CD4-positive, alpha-beta T cell treated with Interleukin-2 at 100 ng/mL for 4 hours (primary cell): ENCODE results near the gene RRP1.

Experiments used
- DNase-seq: peaks from one replicate; pipeline ENCODE4 v3.0.0-alpha.2; 2020; ENCODE audit warnings: low spot score

RRP1 gene

DNA sequence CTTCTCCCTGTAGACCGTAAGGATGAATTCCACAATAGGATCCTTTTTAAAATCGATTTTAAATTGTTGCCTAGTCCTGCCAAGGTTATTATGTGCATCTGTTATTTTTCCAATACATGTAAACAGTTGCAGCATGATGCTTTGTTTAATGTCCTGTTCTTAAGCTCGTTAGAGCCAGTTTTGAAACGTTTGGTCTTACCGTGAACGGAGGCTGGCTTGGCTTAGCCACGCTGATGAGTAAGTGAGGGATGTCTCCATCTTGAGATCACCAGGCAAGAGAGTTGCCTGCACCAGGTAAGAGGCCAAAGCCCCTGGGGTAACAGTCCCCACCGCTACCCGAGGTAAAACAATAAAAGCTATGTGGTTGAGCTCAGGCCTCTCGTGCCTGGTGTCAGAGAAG lies 30.6 kb upstream of the RRP1 start:
- no peak for DNase-seq

- DNase-seq: no peak
These were observed 29.7 kb upstream of the RRP1 start for GRCh38 chr21:43759651-43760050.

DNA sequence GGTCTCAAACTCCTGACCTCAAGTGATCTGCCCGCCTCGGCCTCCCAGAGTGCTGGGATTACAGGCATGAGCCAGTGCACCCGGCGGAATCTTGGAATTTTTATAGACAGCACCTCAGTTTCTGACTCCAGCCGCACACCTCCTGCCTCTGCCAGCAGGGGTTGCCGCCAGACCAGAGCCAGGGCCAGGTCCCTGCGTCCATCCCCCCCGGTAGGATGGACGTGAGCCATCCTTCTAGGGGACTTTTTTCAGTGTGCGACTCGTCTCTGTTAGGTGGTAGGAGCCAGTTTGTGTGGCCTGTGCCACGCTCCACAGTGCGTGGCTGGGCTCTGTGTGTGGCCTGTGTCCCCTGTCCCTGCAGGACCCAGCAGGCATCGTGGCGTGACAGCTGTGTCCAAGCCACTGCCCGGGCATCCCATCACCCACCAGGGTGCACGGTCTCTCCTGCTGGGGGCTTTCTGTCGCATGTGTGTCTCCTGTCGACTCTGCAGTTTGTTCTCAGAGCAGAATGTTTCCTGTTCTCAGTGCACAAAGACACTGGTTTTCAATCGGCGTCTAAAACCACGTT lies 28.9 kb upstream of the RRP1 start:
- DNase-seq: no peak

GRCh38 chr21:43761886-43762285 lies 27.5 kb upstream of the RRP1 start:
- no peak for DNase-seq

GRCh38 chr21:43762303-43763128 lies 26.9 kb upstream of the RRP1 start:
- no peak for DNase-seq

DNA sequence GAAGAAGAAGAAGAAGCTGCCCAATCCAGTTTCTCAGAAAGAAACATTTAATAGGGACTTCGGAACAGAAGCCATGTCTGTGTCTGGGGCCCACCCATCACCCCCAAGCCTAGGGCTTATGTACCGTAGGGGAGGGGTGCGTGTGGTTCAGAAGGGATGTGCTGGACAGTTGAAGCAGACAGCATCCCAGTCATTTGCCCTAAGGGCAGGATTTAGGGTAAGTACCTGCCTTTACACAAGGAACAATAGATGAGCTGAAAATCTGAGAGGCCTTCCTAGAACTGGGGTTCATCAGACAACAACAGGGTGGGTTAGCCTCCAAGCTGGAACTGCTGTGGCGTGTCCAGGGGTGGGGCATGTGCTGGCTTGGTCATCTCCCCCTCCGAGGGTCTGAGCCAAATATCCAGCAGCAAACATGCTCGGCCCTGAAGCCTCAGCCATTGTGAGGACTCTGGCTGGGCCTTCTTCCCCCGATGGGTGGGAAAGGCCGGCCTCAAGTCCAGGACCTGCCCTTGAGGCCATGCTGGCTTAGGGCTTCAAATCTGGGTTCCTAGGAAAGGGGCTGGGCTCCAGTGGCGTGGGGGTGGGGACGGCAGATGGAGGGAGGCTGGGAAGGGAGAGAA lies 25.4 kb upstream of the RRP1 start:
- DNase-seq: no peak

- no peak for DNase-seq
These were observed 24.5 kb upstream of the RRP1 start for GRCh38 chr21:43764576-43765495.

- DNase-seq: no peak
These were observed 22.5 kb upstream of the RRP1 start for GRCh38 chr21:43766734-43767497.

DNA sequence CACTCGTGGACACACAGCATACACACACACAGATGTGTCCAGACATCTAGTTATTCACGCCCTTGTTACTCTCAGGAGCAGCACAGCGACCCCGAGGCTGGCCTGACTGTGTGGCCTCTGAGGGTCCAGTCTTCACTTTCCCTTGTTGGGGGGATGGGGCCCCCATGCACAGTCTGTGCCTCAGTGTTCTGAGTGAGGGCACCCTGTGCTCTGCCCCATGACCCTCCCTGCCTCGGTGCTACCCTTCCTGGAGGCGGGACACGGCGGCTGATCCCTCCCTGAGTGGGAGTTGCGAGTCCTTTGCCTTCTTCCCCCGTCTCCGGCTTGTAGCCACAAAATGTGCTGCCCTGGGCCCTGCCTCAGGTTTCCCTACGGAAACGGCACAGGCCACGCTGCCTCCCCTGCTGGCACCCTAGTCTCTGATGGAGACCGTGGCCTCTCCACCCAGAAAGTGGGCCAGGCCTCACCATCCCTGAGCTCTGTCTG lies 21.8 kb upstream of the RRP1 start:
- DNase-seq: no peak

GRCh38 chr21:43767984-43768867 lies 21.2 kb upstream of the RRP1 start:
- no peak for DNase-seq

DNA sequence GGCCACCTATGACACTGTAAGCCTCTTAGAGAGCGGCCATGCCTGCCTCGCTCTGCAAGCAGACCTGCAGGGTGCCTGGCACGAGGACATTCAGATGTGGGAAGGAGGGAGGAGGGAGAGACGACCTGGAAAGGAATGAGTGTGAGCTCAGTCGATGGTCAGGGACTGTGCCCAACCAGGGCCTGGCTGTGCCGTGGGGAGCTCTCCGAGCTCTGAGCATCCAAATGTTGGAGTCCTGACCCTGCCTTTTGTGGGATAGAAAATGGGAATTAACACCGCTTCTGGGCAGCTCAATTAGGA lies 20.6 kb upstream of the RRP1 start:
- no peak for DNase-seq

- DNase-seq: no peak
These were observed 19.9 kb upstream of the RRP1 start for GRCh38 chr21:43769325-43769958.

DNA sequence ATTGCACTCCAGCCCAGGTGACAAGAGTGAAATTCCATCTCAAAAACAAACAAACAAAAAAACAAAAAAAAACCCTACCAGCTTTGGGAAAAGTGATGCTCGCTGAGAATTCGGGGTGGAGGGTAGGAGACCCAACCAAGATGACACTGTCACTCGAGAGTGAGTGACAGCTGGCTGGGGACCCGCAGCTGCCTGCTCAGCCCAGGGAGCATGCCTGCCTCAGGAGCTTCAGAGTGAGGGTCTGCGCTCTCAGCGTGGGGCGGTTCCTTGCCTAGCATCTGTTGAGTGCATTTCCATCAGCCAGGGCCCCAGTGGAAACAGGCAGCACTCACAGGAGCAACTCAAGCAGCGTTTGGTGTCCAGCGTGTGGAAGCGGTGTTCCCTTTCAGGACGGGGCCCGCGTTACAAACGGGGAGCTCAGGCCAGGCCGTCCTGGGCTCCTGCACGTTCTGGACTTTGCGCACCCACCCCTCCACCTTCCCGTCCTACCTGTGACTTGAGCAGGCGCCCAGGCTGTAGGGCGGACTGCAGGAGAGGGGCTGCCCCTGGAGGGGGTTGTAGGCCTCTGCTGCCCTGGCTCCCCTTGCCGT lies 19.2 kb upstream of the RRP1 start:
- no peak for DNase-seq

DNA sequence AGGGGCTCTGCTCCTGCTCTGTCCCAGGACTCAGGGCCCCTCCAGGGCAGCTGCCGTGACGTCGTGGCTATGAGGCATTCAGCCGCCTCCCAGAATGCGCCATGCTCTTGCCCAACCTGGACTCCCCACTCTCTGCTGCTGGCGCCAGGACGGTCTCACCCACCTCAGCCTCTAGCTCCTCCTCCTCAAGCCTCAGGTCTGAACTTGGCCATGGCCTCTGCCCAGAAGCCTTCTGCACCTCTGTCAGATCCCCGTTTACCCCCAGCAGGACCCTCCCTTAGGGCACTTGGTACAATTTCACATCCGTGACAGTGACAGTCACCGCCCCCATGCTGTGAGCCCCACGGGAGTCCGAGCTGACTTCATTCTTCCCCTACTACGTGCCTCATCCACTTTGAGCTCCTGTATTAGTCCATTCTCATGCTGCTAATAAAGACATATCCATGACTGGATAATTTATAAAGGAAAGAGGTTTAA lies 18.1 kb upstream of the RRP1 start:
- DNase-seq: no peak

DNA sequence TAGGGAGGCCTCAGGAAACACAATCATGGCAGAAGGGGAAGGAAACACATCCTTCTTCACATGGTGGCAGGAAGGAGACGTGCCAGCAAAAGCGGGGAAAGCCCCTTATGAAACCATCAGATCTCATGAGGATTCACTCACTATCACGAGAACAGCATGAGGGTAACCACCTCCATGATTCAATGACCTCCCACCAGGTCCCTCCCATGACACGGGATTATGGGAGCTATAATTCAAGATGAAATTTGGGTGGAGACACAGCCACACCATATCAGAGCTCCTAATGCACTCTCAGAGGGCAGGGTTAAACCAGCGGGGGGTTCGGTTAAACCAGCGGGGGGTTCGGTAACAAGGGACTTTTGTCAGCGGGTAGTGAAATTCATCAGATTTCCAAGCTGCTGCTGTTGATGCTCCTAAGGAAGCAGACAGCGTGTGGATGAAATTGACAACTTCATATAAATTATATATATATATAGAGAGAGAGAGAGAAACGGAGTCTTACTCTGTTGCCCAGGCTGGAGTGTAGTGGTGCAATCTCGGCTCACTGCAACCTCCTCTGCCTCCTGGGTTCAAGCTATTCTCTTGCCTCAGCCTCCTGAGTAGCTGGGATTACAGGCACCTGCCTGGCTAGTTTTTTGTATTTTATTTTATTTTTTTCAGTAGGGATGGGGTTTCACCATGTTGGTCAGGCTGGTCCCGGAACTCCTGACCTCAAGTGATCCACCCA lies 17.5 kb upstream of the RRP1 start:
- DNase-seq: no peak

GRCh38 chr21:43772425-43772821 lies 17.0 kb upstream of the RRP1 start:
- DNase-seq: no peak

GRCh38 chr21:43774163-43774562 lies 15.2 kb upstream of the RRP1 start:
- no peak for DNase-seq

DNA sequence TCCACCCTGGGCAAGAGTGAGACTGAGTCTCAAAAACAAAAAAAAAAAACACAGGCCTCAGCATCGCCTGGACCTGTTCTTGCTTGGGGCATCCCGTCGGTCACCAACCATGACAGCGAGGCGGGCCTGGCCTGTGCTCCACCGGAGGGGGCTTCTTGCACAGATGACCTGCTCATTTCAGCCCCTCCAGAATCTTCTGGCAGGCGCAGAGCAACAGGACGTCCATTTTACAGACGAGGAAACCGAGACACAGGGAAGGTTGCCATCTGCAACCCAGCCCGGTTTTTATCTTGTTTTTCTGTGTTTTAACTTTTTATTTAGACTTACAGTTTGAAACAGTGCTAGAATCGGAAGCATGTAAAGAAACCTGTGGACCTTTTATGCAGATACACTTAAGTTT lies 14.2 kb upstream of the RRP1 start:
- DNase-seq: no peak
